Fibroblast of peridontal ligament (primary cell): ENCODE data around the gene IRF2BP2.
"Not testable (repeated sequence)": the region's sequence is repeated elsewhere in the genome, so short reads cannot be mapped to it uniquely, and the experiment has no call there.

Source experiments
- DNase-seq: peaks from one replicate; pipeline ENCODE4 v3.0.0-alpha.2; 2010; ENCODE audit errors: extremely low read depth

Gene IRF2BP2

GRCh38 chr1:234610061-234610665, at the start of gene IRF2BP2:
TSS of gene IRF2BP2 (minus strand) at chr1:234610178. CDS start at chr1:234609494, 684 bp downstream.
- peak; percentile 75 for DNase-seq

DNA sequence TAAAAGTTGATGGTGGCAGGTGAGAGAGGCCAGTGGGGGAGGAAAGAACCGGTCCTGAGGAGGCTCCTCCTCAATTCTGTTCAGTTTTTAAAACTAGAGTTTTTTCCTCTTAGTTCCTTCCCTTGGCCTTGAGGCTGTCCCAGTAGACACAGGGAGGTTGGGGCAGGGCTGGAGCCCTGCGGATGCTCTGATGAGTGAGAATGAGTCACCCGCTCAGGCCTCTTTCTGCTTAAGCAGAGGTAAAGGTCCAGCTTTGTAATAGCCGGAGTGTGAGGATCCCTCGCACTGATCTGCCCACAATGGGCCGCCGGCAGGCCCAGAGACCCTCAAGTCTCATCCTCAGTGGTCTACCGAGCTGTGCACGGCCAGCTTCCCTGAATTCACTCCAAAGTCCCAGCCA, 49.6 kb upstream of the IRF2BP2 start:
- peak; percentile 70 for DNase-seq

DNA sequence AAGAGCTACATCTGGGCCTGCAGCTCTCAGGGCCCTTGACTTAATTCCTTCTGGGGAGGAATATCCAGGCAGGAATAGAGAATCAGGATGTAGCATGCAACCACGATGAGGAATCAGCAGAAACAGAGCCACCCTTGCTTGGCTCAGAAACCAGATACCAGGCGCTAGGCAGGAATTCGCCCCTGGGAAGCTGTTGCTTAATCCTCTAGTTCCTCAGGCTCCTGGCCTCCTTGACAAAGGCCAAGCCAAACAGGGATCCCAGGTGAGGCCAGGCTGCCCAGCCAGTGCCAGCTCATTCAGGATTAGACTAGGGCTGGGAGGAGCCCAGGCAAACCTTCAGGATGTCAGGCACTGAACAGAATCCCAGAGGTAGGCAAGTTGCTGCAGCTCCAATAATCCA, 48.2 kb upstream of the IRF2BP2 start:
- peak; percentile 76 for DNase-seq

GRCh38 chr1:234656944-234657654, 47.1 kb upstream of the IRF2BP2 start:
- DNase-seq, result peak; percentile 96

DNA sequence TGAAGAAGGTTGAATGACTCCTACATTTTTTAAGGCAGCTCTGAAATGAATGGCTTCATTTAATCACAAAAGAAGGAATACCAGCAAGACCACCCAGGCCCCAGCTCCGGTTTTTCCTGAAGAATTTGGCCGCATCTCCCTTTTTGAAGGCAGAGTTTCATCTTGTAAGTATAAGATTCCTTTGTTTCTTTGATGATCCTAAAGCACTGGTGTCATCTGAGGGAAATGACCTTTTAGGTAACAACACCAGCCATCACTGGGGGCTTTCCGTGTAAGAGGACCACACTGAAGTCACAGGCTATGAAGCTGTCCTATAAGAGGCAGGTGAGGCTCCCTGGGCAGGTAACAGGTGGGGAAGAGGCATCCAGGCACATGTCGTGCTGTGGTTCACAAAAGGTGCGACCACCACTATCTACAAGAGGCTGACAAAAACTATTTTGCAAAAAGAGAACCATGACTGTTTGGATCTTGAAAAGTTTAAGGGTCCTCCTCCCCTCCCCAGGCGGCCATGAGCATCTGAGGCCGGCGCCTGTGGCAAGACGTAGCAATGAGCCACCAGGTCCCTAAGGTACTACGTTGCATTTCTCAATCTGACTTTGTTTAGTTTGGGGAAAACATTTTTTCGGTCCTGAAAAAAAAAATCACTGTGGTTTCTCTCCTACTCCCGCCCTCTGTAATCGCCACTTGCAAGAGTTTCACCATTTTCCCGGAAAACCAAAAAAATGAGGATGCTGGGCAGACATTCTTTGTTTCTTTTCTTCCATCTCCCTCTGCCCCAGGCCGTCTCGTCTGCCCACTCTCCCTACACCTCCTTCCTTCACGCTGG, 46.3 kb upstream of the IRF2BP2 start:
- peak; percentile 90 for DNase-seq

GRCh38 chr1:234655328-234656069, 45.5 kb upstream of the IRF2BP2 start:
- no peak for DNase-seq

DNA sequence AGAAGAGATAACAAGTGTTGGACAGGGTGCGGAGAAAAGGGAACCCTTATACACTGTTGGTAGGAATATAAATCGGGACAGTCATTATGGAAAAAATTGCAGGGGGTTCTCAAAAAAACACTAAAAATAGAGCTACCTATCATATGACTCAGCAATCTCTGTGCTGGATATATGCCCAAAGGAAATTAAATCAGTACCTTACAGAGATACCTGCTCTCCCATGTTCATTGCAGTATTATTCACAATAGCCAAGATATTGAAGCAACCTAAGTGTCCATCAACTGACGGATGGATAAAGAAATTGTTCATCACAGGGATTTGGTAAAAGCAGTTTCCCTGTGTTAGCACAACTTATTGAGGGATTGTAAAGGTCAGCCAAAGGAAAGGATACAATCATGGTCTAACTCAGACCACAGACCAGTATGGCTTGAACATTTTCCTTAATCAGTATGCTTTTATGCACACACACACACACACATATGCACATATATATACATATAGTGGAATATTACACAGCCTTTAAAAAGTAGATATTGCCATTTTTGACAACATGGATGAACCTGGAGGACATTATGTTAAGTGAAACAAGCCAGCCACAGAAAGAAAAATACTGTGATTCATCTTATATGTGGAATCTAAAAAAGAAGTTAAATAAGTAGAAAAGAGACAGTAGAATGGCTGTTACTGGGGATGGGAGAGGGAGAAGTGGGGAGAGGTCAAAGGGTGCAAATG, 44.2 kb upstream of the IRF2BP2 start:
- no peak for DNase-seq

- DNase-seq, result no peak
Measured at GRCh38 chr1:234649432-234650081, 39.6 kb upstream of the IRF2BP2 start.

- DNase-seq, result no peak
Measured at GRCh38 chr1:234647758-234648157, 37.8 kb upstream of the IRF2BP2 start.

- DNase-seq, result no peak
Measured at GRCh38 chr1:234647245-234647644, 37.3 kb upstream of the IRF2BP2 start.

GRCh38 chr1:234645964-234646363, 36.0 kb upstream of the IRF2BP2 start:
- no peak for DNase-seq

DNA sequence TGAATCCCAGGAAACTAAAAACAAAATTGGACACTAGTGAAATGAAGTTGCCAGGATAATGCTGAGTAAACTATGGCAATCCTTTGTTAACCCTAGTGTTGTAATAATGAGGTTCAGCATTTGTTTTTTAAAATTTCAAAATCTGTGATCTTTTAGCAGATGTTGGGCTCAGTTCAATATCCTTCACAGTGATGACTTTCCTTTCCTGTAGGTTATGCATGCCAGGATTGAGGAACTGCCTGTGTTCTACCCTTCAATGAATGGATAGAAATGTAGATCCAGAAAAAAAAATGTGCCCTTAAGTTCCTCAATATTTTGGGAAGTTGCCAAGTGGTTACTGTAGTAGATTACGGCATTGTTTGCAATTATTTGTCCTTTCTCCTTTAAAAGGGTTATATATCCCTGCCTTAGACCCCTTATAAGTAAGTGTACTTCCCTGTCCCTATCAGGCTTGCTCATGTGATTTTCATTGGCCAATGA, 35.5 kb upstream of the IRF2BP2 start:
- DNase-seq, result peak; percentile 82

- DNase-seq, result no peak
Measured at GRCh38 chr1:234644928-234645327, 35.0 kb upstream of the IRF2BP2 start.

GRCh38 chr1:234643850-234644134, 33.8 kb upstream of the IRF2BP2 start:
- no peak for DNase-seq

- no peak for DNase-seq
Measured at GRCh38 chr1:234643111-234643849, 33.3 kb upstream of the IRF2BP2 start.

DNA sequence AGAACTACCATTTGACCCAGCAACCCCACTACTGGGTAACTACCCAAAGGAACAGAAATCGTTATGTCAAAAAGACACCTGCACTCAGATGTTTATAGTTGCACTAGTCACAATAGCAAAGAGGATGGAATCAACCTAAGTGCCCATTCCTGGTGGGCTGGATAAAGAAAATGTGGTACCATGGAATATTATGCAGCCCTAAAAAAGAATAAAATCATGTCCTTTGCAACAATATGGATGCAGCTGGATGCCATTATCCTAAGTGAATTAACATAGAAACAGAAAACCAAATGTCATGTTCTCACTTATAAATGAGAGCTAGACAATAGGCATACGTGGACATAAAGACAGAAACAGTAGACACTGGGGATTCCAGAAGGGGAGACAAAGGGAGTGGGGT, 32.5 kb upstream of the IRF2BP2 start:
- DNase-seq, result no peak

- DNase-seq, result no peak
Measured at GRCh38 chr1:234639961-234640360, 30.0 kb upstream of the IRF2BP2 start.

GRCh38 chr1:234638832-234639799, 29.1 kb upstream of the IRF2BP2 start:
- DNase-seq, result no peak

DNA sequence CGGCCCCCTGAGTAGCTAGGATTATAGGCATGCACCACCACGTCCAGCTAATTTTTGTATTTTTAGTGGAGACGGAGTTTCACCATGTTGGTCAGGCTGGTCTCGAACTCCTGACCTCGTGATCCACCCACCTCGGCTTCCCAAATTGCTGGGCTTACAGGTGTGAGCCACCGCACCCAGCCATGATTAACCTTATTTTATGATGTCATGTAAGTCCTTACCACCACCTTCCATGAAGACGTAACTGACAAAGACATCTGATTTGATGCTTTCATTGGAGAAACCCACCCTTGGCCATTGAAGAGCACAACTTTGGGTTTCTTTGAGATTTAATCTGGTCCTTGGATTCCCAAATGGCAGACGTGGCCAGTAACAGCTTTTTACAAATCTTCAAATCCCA, 24.9 kb upstream of the IRF2BP2 start:
- DNase-seq, result not testable (repeated sequence)
